ENCODE measurements around the gene C7.
"Not testable (repeated sequence)": the region's sequence is repeated elsewhere in the genome, so short reads cannot be mapped to it uniquely, and the experiment has no call there.

The C7 gene

GRCh38 chr5:40909264-40909663, at the start of gene C7:
Gene C7, plus strand, starts transcription at chr5:40909497. Its CDS starts 114 bp downstream, at chr5:40909611.
- CTCF ChIA-PET, result interaction anchor here (1.4 kb wide), 1 partner anchor 16 kb away, joined by 4 read pairs; no protein-coding TSS in a partner anchor

GRCh38 chr5:40860711-40861110, 48.6 kb upstream of the C7 start:
- TF ChIP-seq CTCF (IDR thresholded peaks at IDR 0.05; ENCODE audit: control extremely low read depth, extremely low read depth, low read depth, missing control alignments), result no peak
- CTCF ChIA-PET, result no interaction called here
- DNase-seq (ENCODE audit: extremely low spot score), result no peak
- POLR2A ChIA-PET, result no interaction called here

More at GRCh38 chr5:40909264-40909663, at the start of gene C7:
- no peak for TF ChIP-seq CTCF (IDR thresholded peaks at IDR 0.05; ENCODE audit: control extremely low read depth, extremely low read depth, low read depth, missing control alignments)
- POLR2A ChIA-PET, result no interaction called here
- no peak for DNase-seq (ENCODE audit: extremely low spot score)

- DNase-seq (ENCODE audit: extremely low spot score); POLR2A ChIA-PET: not testable (repeated sequence)
- CTCF ChIA-PET, result interaction anchor here (1.3 kb wide), 1 partner anchor 14 kb away, joined by 3 read pairs; no protein-coding TSS in a partner anchor
Measured at GRCh38 chr5:40865004-40865403, 44.3 kb upstream of the C7 start.

GRCh38 chr5:40866844-40867243, 42.5 kb upstream of the C7 start:
- no peak for DNase-seq (ENCODE audit: extremely low spot score)
- ChIA-PET POLR2A (no interaction called here), CTCF (no interaction called here)
- TF ChIP-seq CTCF (IDR thresholded peaks at IDR 0.05; ENCODE audit: control extremely low read depth, extremely low read depth, low read depth, missing control alignments), result no peak

- no peak for DNase-seq (ENCODE audit: extremely low spot score)
- CTCF ChIA-PET, result interaction anchor here (1.3 kb wide), 1 partner anchor 11 kb away, joined by 3 read pairs; no protein-coding TSS in a partner anchor
- POLR2A ChIA-PET, result no interaction called here
- no peak for TF ChIP-seq CTCF (IDR thresholded peaks at IDR 0.05; ENCODE audit: control extremely low read depth, extremely low read depth, low read depth, missing control alignments)
Measured at GRCh38 chr5:40869384-40869783, 39.9 kb upstream of the C7 start.

GRCh38 chr5:40871177-40871576, 38.1 kb upstream of the C7 start:
- no peak for TF ChIP-seq CTCF (IDR thresholded peaks at IDR 0.05; ENCODE audit: control extremely low read depth, extremely low read depth, low read depth, missing control alignments)
- DNase-seq (ENCODE audit: extremely low spot score), result no peak
- ChIA-PET POLR2A (no interaction called here), CTCF (interaction anchor here (1.0 to 1.5 kb wide), 3 partner anchors 9 to 135 kb away, joined by 3 to 4 read pairs (median 3); no protein-coding TSS in a partner anchor)

- DNase-seq (ENCODE audit: extremely low spot score); POLR2A ChIA-PET: not testable (repeated sequence)
- CTCF ChIA-PET, result interaction anchor here (1.5 kb wide), 2 partner anchors 21 to 32 kb away, joined by 3 to 4 read pairs; no protein-coding TSS in a partner anchor
Measured at GRCh38 chr5:40872253-40872652, 37.0 kb upstream of the C7 start.
